NT2/D1 (cell line): ENCODE measurements around the gene TBC1D22A.

Source experiments
- DNase-seq: peaks from one replicate; pipeline ENCODE4 v3.0.0-alpha.2; 2011; ENCODE audit warnings: low read depth, low spot score
- H3K27me3 ChIP-seq: 2 replicates; pipeline ENCODE4 v1.6.0; 2011; ENCODE audit warnings: mild to moderate bottlenecking; ENCODE audit not compliant: insufficient read length, insufficient read depth
- H3K36me3 ChIP-seq: 2 replicates; pipeline ENCODE4 v1.6.1; 2011; ENCODE audit warnings: mild to moderate bottlenecking, low read length, mixed read lengths; ENCODE audit not compliant: insufficient read depth, insufficient read length
- H3K4me1 ChIP-seq: 2 replicates; pipeline ENCODE4 v1.5.1; 2011; ENCODE audit not compliant: insufficient read depth, insufficient read length
- H3K4me3 ChIP-seq: 2 replicates; pipeline ENCODE4 v1.5.1; 2011; ENCODE audit warnings: low read depth; ENCODE audit not compliant: insufficient read length
- H3K9ac ChIP-seq: 2 replicates; pipeline ENCODE4 v1.6.0; 2011; ENCODE audit warnings: low read depth; ENCODE audit not compliant: insufficient read length
- H3K9me3 ChIP-seq: 2 replicates; pipeline ENCODE4 v1.5.1; 2011; ENCODE audit warnings: mild to moderate bottlenecking, low read length; ENCODE audit not compliant: insufficient read depth
- SUZ12 ChIP-seq: IDR thresholded peaks from 2 replicates; pipeline ENCODE4 v1.6.1; 2011; ENCODE audit not compliant: insufficient read length, insufficient read depth; ENCODE audit errors: extremely low read depth
- YY1 ChIP-seq: IDR thresholded peaks from 2 replicates; pipeline ENCODE4 v1.6.1; 2011; ENCODE audit not compliant: insufficient read length, insufficient read depth
- ZNF274 ChIP-seq: IDR thresholded peaks from 2 replicates; pipeline ENCODE4 v1.6.1; 2011; ENCODE audit warnings: mild to moderate bottlenecking, low read depth, low read length

The TBC1D22A gene

DNA sequence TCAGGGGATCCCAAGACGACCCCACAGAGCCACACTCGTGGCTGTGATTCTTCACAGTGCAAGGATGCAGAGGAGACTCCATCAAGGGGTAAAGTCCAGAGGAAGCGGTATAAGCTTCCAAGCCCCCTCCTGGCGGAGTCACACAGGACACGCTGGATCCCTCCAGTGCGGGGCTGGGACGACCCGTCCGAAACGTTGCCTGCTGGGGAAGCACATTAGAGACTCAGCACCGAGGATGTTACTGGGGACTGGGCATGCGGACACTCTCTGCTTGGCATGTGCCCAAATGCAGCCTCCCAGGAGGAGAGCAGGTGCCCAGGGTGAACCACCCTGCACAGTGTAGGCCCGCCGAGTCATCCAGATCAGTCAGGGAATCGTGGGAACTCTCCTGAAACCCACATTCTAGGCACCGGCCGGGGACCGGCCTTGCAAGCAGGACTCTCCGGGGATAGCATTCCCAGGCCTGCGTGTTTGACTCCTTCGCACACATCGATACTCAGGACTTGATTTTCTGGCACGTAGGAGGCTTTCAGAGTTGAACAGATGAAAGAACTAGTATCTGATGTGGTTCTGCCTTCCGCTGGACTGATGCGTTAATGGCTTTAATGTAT lies 229.8 kb downstream of the TBC1D22A start:
- no peak for TF ChIP-seq ZNF274
- no peak for TF ChIP-seq YY1
- TF ChIP-seq SUZ12 = no peak
- no peak for DNase-seq
- Histone ChIP-seq H3K36me3 (peaks cover 11% of the 10 kb centered on the region), H3K4me3 (no peak overlapping the region), H3K9ac (no peak overlapping the region), H3K27me3 (no peaks in the 10 kb centered on the region), H3K4me1 (peaks cover 4% of the 10 kb centered on the region), H3K9me3 (no peaks in the 10 kb centered on the region)

DNA sequence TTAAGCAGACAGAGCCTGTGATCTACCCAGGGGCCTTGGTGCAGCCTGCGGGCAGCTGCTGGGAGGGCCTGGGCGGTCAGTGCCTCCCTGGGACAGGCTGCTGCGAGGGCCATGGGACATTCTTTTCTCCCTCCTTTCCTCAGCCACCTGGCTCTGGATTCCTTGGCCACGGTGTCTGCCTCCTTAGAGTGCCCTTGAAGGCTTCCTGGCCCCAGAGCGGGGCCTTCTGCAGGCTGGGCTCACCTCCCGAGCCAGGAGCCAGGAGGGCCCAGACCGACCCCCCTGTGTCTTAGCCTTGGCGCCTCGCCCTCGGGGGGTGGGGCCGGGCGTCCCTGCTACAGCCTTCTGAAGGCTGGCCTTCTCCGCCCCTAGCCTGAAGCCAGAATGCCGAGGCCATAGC lies 231.2 kb downstream of the TBC1D22A start:
- peaks cover 16% of the 10 kb centered on the region for H3K36me3 ChIP-seq
- no peak for TF ChIP-seq SUZ12
- TF ChIP-seq YY1 = no peak
- no peak for TF ChIP-seq ZNF274
- H3K9me3 ChIP-seq = no peaks in the 10 kb centered on the region
- H3K4me1 ChIP-seq = peaks cover 4% of the 10 kb centered on the region
- no peak for DNase-seq
- peak overlapping the region; percentile 0 for H3K9ac ChIP-seq
- H3K4me3 ChIP-seq = no peak overlapping the region
- no peaks in the 10 kb centered on the region for H3K27me3 ChIP-seq

DNA sequence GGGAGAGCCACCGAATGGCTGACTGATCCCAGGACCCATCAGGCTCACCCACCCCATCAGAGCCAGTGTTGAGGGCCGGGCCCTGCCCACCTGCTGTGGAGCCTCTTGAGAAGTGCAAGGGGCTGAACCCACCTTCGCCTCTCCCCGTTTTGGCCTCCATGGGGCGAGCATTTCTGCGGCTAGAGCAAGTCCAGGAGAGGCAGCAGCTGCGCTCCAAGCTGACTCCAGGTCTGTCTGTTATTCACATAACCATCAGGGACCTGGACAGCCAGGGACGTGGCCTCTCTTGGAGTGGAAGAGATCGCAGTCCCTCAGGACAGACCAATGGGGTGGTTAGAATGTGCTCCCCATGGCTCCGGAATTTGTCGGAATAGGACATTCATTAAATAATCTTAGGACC lies 231.8 kb downstream of the TBC1D22A start:
- H3K27me3 ChIP-seq = no peaks in the 10 kb centered on the region
- TF ChIP-seq YY1 = no peak
- TF ChIP-seq SUZ12 = no peak
- no peak for TF ChIP-seq ZNF274
- H3K9me3 ChIP-seq = no peaks in the 10 kb centered on the region
- H3K9ac ChIP-seq = no peak overlapping the region
- DNase-seq = no peak
- no peak overlapping the region for H3K4me3 ChIP-seq
- peaks cover 16% of the 10 kb centered on the region for H3K36me3 ChIP-seq
- peaks cover 4% of the 10 kb centered on the region for H3K4me1 ChIP-seq

DNA sequence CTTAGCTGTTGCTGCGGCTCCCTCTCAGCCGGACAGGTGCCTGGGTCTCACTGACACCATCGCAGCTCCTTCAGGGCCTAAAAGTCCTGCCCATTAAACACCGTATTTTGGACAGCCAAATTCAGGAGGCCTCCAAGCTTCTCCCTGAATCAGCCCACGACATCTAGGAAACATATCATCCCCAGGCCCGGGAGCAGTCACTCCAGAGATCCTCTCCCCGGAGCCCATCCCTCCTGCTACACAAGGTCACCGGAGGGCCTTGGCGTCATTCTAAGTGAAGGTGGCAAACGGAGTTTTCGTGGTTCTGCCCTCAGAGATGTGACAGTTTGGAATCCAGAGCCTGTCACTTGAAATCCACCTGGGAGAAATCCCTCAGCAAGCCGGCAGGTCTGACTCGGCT lies 232.5 kb downstream of the TBC1D22A start:
- H3K36me3 ChIP-seq = peaks cover 16% of the 10 kb centered on the region
- no peak overlapping the region for H3K4me3 ChIP-seq
- peaks cover 4% of the 10 kb centered on the region for H3K4me1 ChIP-seq
- no peaks in the 10 kb centered on the region for H3K9me3 ChIP-seq
- no peak for DNase-seq
- no peaks in the 10 kb centered on the region for H3K27me3 ChIP-seq
- no peak for TF ChIP-seq YY1
- no peak overlapping the region for H3K9ac ChIP-seq

DNA sequence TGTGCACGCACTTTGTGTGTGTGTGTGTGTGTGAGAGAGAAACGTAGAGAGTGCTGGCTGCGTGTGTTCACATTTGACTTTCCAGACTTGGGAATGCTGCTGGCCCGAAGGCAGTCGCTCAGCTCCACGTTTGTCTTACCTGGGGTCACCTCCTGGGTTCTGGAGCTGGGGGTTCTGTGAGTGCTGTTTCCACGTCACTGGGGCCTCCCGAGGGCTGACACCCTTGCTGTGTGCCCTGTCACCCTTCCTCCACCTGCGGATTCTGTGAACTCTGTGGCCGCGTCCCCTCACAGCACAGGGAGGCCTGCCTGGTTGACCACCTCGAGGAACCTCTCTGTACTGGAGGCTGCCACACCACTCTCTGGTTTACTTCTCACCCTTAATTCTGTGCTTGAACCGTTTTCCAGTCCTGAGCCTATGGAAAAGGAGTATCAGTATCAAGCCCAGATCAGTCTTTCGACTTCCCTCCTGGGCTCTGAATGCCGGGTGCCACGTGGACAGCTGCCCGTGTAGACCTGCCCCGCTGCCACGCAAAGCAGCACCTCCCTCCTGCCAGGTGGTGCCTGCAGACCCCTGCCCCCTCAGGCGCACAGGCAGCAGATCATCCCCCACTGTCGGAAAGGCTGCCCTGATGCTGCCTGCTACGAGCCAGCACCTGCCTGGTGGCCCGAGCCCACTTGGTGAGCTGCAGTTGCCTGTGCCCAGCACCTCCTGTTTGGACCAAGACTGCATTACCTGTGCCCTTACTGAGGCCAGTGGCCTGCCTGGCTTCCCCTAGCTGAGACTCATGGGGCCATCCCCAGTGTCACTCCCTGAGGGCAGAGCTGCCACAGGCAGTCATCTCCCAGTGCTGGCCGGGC lies 233.3 kb downstream of the TBC1D22A start:
- H3K27me3 ChIP-seq = no peaks in the 10 kb centered on the region
- H3K36me3 ChIP-seq = peaks cover 16% of the 10 kb centered on the region
- H3K9me3 ChIP-seq = no peaks in the 10 kb centered on the region
- no peak overlapping the region for H3K4me3 ChIP-seq
- TF ChIP-seq SUZ12 (no peak), YY1 (no peak), ZNF274 (no peak)
- H3K4me1 ChIP-seq = peaks cover 4% of the 10 kb centered on the region
- no peak overlapping the region for H3K9ac ChIP-seq
- DNase-seq = no peak

DNA sequence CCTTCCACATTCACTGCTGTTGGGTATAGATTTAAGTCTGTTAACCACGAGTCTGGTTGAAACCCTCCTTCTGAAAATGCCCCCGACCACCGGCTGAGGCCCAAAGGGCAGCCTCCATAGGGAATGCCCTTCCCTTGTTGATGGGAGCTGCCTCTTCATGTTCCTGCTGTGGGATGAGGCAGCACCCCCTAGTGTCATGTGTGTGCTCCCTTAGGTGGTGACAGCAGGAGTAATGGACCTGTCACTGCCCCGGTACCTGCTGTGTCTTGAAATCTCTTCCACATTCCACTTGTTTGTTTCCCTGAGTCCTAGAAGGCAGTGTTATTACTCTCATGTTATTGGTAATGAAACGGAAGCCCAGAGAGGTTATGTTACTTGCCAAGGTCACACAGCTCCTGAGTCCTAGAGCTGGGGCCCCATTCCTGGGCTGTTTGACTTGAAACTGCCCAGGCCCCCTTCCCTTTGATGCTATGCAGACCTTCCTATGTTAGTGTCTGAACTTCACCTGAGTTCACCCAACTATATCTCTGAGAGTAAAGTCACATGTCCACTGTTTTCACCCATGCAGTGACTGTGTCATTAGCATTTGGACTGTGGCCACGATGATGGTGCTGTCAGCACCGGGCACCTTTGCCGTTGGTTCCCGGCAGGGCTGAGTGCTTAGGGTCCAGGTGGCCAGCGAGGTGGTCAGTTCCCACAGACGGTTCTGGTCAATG lies 234.3 kb downstream of the TBC1D22A start:
- Histone ChIP-seq H3K4me3 (no peak overlapping the region), H3K4me1 (peaks cover 4% of the 10 kb centered on the region), H3K9ac (no peak overlapping the region), H3K27me3 (no peaks in the 10 kb centered on the region), H3K9me3 (no peaks in the 10 kb centered on the region), H3K36me3 (peaks cover 11% of the 10 kb centered on the region)
- DNase-seq = no peak
- TF ChIP-seq YY1 = no peak
- TF ChIP-seq SUZ12 = no peak
- TF ChIP-seq ZNF274 = no peak
